GM23338 (cell line): ENCODE results near the gene SRSF9. TPM values are rescaled to one million over a fixed set of nuclear protein-coding genes. Genes with fewer than 3 reads are reported as not detected.

ENCODE experiments used
- ATAC-seq: fragments of 200-7000 bp; cut with Tn5 transposase; 3 replicates; pipeline ENCODE4 v1.9.1; 2020
- DNase-seq: peaks from one replicate; pipeline ENCODE4 v3.0.0-alpha.2; 2015; ENCODE audit warnings: low spot score
- H2AFZ ChIP-seq: fragments of 200-600 bp; sonication (generic); 2 replicates; pipeline ENCODE4 v1.8.0; 2016; ENCODE audit warnings: antibody characterized with exemption, mild to moderate bottlenecking, moderate library complexity
- H3F3A ChIP-seq: fragments of 200-600 bp; sonication (generic); replicated peaks from 2 replicates; pipeline ENCODE4 v1.8.0; 2017; ENCODE audit warnings: antibody characterized with exemption, mixed run types, low read depth
- H3K27ac ChIP-seq: fragments of 200-600 bp; sonication (generic); 2 replicates; pipeline ENCODE4 v1.6.1; 2016; ENCODE audit warnings: low read depth
- H3K27me3 ChIP-seq: fragments of 200-600 bp; sonication (generic); 2 replicates; pipeline ENCODE4 v1.8.0; 2016; ENCODE audit warnings: mild to moderate bottlenecking, mixed run types, moderate library complexity; ENCODE audit not compliant: insufficient read depth
- H3K36me3 ChIP-seq: fragments of 200-600 bp; sonication (generic); 2 replicates; pipeline ENCODE4 v1.8.0; 2016; ENCODE audit warnings: mild to moderate bottlenecking; ENCODE audit not compliant: insufficient read depth
- H3K4me1 ChIP-seq: fragments of 200-600 bp; sonication (generic); 2 replicates; pipeline ENCODE4 v1.8.0; 2016; ENCODE audit warnings: mild to moderate bottlenecking, moderate library complexity; ENCODE audit not compliant: insufficient read depth
- H3K4me2 ChIP-seq: fragments of 200-600 bp; sonication (generic); 2 replicates; pipeline ENCODE4 v1.7.1; 2017; ENCODE audit warnings: mixed run types
- H3K4me3 ChIP-seq: fragments of 200-600 bp; sonication (generic); 2 replicates; pipeline ENCODE4 v1.6.1; 2016; ENCODE audit warnings: mixed run types
- H3K79me2 ChIP-seq: fragments of 200-600 bp; sonication (generic); replicated peaks from 2 replicates; pipeline ENCODE4 v1.8.0; 2017; ENCODE audit warnings: mild to moderate bottlenecking; ENCODE audit not compliant: insufficient read depth
- H3K9me2 ChIP-seq: fragments of 200-600 bp; sonication (generic); 2 replicates; pipeline ENCODE4 v1.8.0; 2017; ENCODE audit not compliant: insufficient read depth
- H4K20me1 ChIP-seq: fragments of 200-600 bp; sonication (generic); replicated peaks from 2 replicates; pipeline ENCODE4 v1.8.0; 2017; ENCODE audit warnings: mild to moderate bottlenecking; ENCODE audit not compliant: insufficient read depth
- H3K27ac Mint-ChIP-seq: 2 replicates; pipeline ENCODE4 v1.8.0; 2020; ENCODE audit warnings: inconsistent platforms, mild to moderate bottlenecking, moderate library complexity, mixed read lengths
- H3K27me3 Mint-ChIP-seq: 3 replicates; pipeline ENCODE4 v1.8.0; 2022; ENCODE audit warnings: low read depth, mild to moderate bottlenecking, moderate library complexity, mixed read lengths, inconsistent platforms; ENCODE audit not compliant: insufficient read depth, poor library complexity
- H3K36me3 Mint-ChIP-seq: 3 replicates; pipeline ENCODE4 v1.8.0; 2021; ENCODE audit warnings: low read depth, mild to moderate bottlenecking, inconsistent platforms, moderate library complexity, mixed read lengths
- H3K4me1 Mint-ChIP-seq: 3 replicates; pipeline ENCODE4 v1.8.0; 2020; ENCODE audit warnings: mild to moderate bottlenecking, inconsistent platforms, mixed read lengths
- H3K4me3 Mint-ChIP-seq: 3 replicates; pipeline ENCODE4 v1.8.0; 2021; ENCODE audit warnings: moderate library complexity, mild to moderate bottlenecking, inconsistent platforms, mixed read lengths
- H3K9me3 Mint-ChIP-seq: 3 replicates; pipeline ENCODE4 v1.8.0; 2020; ENCODE audit warnings: moderate library complexity, mild to moderate bottlenecking, inconsistent platforms, mixed read lengths
- CREB1 ChIP-seq: fragments of 250-450 bp; sonication (Bioruptor Pico); IDR thresholded peaks from 2 replicates; pipeline ENCODE4 v1.5.0; 2020; ENCODE audit warnings: low read depth, mild to moderate bottlenecking, moderate library complexity
- ETS1 ChIP-seq: IDR thresholded peaks from 2 replicates; pipeline ENCODE4 v1.6.1; 2016; ENCODE audit warnings: antibody characterized with exemption
- JUNB ChIP-seq: IDR thresholded peaks from one replicate; pipeline ENCODE4 v1.6.1; 2016; ENCODE audit warnings: antibody characterized with exemption; ENCODE audit not compliant: unreplicated experiment
- POLR2AphosphoS5 ChIP-seq: IDR thresholded peaks from 2 replicates; pipeline ENCODE4 v1.6.1; 2016; ENCODE audit warnings: antibody characterized with exemption, low read depth
- REST ChIP-seq: IDR thresholded peaks from one replicate; pipeline ENCODE4 v1.6.1; 2018; ENCODE audit warnings: antibody characterized with exemption; ENCODE audit not compliant: unreplicated experiment
- STAT1 ChIP-seq: IDR thresholded peaks from one replicate; pipeline ENCODE4 v1.6.1; 2016; ENCODE audit warnings: antibody characterized with exemption; ENCODE audit not compliant: unreplicated experiment
- ZNF114 ChIP-seq: fragments of 250-450 bp; sonication (Bioruptor Pico); IDR thresholded peaks from 2 replicates; pipeline ENCODE4 v1.5.0; 2020; ENCODE audit warnings: mild to moderate bottlenecking, moderate library complexity
- ZNF331 ChIP-seq: fragments of 250-450 bp; sonication (Bioruptor Pico); IDR thresholded peaks from 2 replicates; pipeline ENCODE4 v1.5.0; 2020; ENCODE audit warnings: low read depth, mild to moderate bottlenecking, moderate library complexity
- ZNF462 ChIP-seq: fragments of 250-450 bp; sonication (Bioruptor Pico); IDR thresholded peaks from 2 replicates; pipeline ENCODE4 v1.5.0; 2020; ENCODE audit warnings: mild to moderate bottlenecking, moderate library complexity
- polyA plus RNA-seq: library from polyadenylated mRNA; unstranded; fragments of >200 nt; fragmentation: Nextera tagmentation; extraction: Ambion mirVana; gene quantifications from 2 replicates; pipeline ENCODE4 v1.2.1, GENCODE V29; 2016
- total RNA-seq: library from RNA; depleted of rRNA; stranded (reverse); fragments of >200 nt; shearing (Covaris generic); gene quantifications from 2 replicates; pipeline ENCODE4 v1.2.3, GENCODE V29; 2014

SRSF9 gene
- total and polyA plus RNA-seq, 2 experiments from 2014 or later = 250 to 481 TPM

DNA sequence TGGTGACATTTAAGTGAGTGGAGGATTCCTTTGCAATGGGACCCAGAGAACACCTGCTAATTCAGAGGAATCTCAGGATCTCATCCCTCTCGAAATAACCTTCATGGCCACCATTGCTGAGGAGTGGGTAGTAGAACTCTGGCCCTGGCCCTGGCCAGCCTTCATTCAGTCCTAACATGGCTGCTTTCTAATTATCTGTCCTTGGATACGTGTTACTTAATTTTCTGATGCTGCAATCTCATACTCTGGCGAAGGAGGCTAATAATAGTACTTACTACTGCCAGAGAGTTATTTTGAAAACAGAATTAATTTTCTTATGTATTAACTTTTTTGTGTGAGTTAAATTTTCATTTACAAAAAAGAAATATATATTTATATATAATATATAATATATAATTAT is 43.8 kb downstream of the SRSF9 start:
- H3K27me3 ChIP-seq = no peaks in the 10 kb centered on the region
- H3K36me3 Mint-ChIP-seq = no peaks in the 10 kb centered on the region
- TF ChIP-seq ZNF114 = no peak
- TF ChIP-seq ETS1 = no peak
- no peak for TF ChIP-seq CREB1 (CRISPR knock-in tag)
- no peak for TF ChIP-seq ZNF331 (CRISPR knock-in tag)
- TF ChIP-seq REST = no peak
- no peak for TF ChIP-seq POLR2AphosphoS5
- TF ChIP-seq STAT1 = no peak
- TF ChIP-seq JUNB = no peak

DNA sequence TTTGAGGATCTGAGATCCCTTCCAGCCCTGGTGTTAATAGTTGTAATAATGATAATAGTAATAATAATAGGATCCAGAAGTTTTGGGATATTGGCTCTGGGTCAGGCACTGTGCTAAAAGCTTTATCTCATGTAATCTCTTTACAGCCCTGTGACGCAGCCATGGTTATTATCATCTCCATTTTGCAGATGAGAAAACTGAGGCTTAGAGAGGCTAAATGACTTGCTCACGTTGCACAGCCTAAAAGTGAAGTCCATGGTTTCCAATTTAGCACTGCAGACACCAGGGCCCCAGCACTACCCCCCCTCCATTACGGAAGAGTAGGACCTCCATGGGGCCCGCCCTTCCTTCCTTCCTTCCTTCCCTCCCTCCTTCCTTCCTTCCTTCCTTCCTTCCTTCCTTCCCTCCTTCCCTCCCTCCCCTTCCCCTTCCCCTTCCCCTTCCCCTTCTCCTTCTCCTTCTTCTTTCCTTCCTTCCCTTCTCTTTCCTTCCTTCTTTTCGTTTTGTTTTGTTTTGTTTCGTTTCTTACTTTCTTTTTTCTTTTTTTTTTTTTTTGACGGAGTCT is 46.6 kb downstream of the SRSF9 start:
- Mint-ChIP-seq H3K27me3 (peaks cover 5% of the 10 kb centered on the region), H3K4me3 (no peak overlapping the region), H3K4me1 (peaks cover 3% of the 10 kb centered on the region; the same call in 2 of the 3 replicates), H3K27ac (no peak overlapping the region), H3K36me3 (no peaks in the 10 kb centered on the region), H3K9me3 (no peaks in the 10 kb centered on the region)
- Histone ChIP-seq H3K4me2 (no peak overlapping the region), H3K27ac (no peak overlapping the region), H2AFZ (no peak overlapping the region), H3K9me2 (0 out of 2 replicates have a peak, but pooled peaks cover 2% of the 10 kb centered on the region), H3F3A (no peaks in the 10 kb centered on the region), H3K4me3 (no peak overlapping the region), H3K4me1 (0 out of 2 replicates have a peak, but pooled peaks cover 4% of the 10 kb centered on the region), H3K36me3 (no peaks in the 10 kb centered on the region), H3K79me2 (no peaks in the 10 kb centered on the region), H3K27me3 (no peaks in the 10 kb centered on the region), H4K20me1 (no peaks in the 10 kb centered on the region)
- DNase-seq = no peak
- ATAC-seq = no peak
- no peak for TF ChIP-seq ZNF462 (CRISPR knock-in tag)

More for the DNA sequence above, 43.8 kb downstream of the SRSF9 start:
- H3K4me3 ChIP-seq = no peak overlapping the region
- 0 out of 2 replicates have a peak, but pooled peaks cover 4% of the 10 kb centered on the region for H3K4me1 ChIP-seq
- peaks cover 9% of the 10 kb centered on the region for H3K27me3 Mint-ChIP-seq
- DNase-seq = no peak
- H3K4me1 Mint-ChIP-seq = peaks cover 11% of the 10 kb centered on the region
- no peak for ATAC-seq
- no peak overlapping the region for H3K4me3 Mint-ChIP-seq
- no peak overlapping the region for H3K27ac ChIP-seq
- H4K20me1 ChIP-seq = no peaks in the 10 kb centered on the region
- no peak overlapping the region for H3K27ac Mint-ChIP-seq
- peaks cover 4% of the 10 kb centered on the region; the same call in 2 of the 3 replicates for H3K9me3 Mint-ChIP-seq
- H3F3A ChIP-seq = 0 out of 2 replicates have a peak, but pooled peaks cover 2% of the 10 kb centered on the region
- 0 out of 2 replicates have a peak, but pooled peaks cover 2% of the 10 kb centered on the region for H3K9me2 ChIP-seq
- H3K79me2 ChIP-seq = no peaks in the 10 kb centered on the region
- H2AFZ ChIP-seq = peak overlapping the region; percentile 91
- no peak overlapping the region for H3K4me2 ChIP-seq
- H3K36me3 ChIP-seq = no peaks in the 10 kb centered on the region
